NT2/D1 (cell line): ENCODE measurements around the gene STRADB.

ENCODE experiments used
- SUZ12 ChIP-seq: IDR thresholded peaks from 2 replicates; pipeline ENCODE4 v1.6.1; 2011; ENCODE audit not compliant: insufficient read length, insufficient read depth; ENCODE audit errors: extremely low read depth
- YY1 ChIP-seq: IDR thresholded peaks from 2 replicates; pipeline ENCODE4 v1.6.1; 2011; ENCODE audit not compliant: insufficient read length, insufficient read depth

DNA sequence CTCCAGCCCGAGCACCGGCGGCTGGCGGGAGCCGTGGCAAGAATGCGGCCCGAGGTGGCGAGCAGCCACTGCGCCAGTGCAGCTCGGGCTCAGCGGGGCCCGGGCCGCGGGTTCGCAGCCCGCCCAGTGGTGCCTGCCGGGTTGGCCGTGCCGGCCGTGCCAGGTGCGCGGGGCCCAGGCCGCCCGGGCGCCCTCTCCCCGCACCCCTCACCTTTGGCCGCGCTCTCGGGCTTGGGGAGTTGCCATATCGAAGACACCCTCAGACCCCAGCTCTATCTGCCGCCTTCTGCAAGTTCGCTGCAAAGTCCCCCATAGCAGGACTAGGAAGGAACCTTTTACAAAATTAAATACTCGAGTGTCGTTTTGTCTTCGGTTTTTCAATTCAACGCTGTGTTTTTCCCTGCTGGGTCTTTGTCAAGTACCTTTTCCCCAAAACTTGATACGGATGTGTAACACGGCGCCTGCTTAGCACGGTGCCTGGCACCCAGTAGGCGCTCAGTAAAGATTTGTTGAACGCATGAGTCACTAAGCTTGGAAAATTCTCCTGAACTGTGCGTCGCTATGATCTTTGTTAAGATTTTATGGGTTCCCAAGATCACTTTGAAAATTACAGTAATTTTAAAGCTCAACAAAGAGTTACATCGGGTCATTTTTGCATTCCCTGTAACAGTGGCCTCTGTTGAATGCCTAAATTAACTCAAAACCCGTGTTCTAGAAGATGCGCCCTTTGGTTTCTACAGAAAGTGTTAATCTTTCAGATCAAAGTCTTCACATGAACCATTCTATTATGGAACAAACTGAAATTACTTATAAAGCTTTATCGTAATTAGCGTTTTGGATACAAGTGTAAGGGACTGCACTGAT is 750 bp downstream of the STRADB start:
- no peak for TF ChIP-seq SUZ12
- no peak for TF ChIP-seq YY1
